Left lobe of liver (tissue), 2 donors: ENCODE results near the gene TBP. TPM values are rescaled to one million over a fixed set of nuclear protein-coding genes. Genes with fewer than 3 reads are reported as not detected.
"Not testable (repeated sequence)": the region's sequence is repeated elsewhere in the genome, so short reads cannot be mapped to it uniquely, and the experiment has no call there.

Experiments
- ATAC-seq: fragments of 200-7000 bp; cut with Tn5 transposase; one replicate; pipeline ENCODE4 v1.9.1; 2020; ENCODE audit warnings: mild to moderate bottlenecking, moderate library complexity
- DNase-seq: peaks from one replicate; pipeline ENCODE4 v3.0.0-alpha.2; 2020; ENCODE audit warnings: low spot score
- total RNA-seq: library from RNA; stranded (reverse); gene quantifications from one replicate; pipeline ENCODE4 v1.2.1, GENCODE V29; 2021
- donor health status: DM: no; HTN: no; CAD: no; lungs with moderate emphysema.
- donor health status: DM: no; HTN: yes; CAD: no.

The TBP gene
- total RNA-seq, 1 donor from 2014 or later: 6.4 TPM

GRCh38 chr6:170597278-170597677 is 43.1 kb downstream of the TBP start:
- DNase-seq (no peak), ATAC-seq (no peak)

- ATAC-seq: no peak
- DNase-seq: no peak
Observed at GRCh38 chr6:170605574-170606259, 51.5 kb downstream of the TBP start.

GRCh38 chr6:170609225-170609624 is 55.1 kb downstream of the TBP start:
- not testable (repeated sequence) for DNase-seq, ATAC-seq

GRCh38 chr6:170612256-170612804 is 58.2 kb downstream of the TBP start:
- peak; percentile 92 for ATAC-seq
- DNase-seq: not testable (repeated sequence)

GRCh38 chr6:170616020-170616554 is 61.9 kb downstream of the TBP start:
- not testable (repeated sequence) for ATAC-seq, DNase-seq

Other genes starting within 250 kb of the TBP start
- gene FAM120B, start 247.6 kb upstream of the TBP start, total RNA-seq: 11.6 TPM
- 89.8 TPM for gene PSMB1, start 1.1 kb upstream of the TBP start, total RNA-seq
- gene PDCD2, start 30.3 kb downstream of the TBP start, total RNA-seq: 22.2 TPM